GM21423 (cell line): ENCODE measurements around the gene PPP1R27.

ENCODE experiments used
- ATAC-seq: cut with Tn5 transposase; IDR thresholded peaks from one replicate; pipeline ENCODE4 v1.9.1; 2021; ENCODE audit warnings: mild to moderate bottlenecking, moderate library complexity; ENCODE audit not compliant: unreplicated experiment

The PPP1R27 gene

DNA sequence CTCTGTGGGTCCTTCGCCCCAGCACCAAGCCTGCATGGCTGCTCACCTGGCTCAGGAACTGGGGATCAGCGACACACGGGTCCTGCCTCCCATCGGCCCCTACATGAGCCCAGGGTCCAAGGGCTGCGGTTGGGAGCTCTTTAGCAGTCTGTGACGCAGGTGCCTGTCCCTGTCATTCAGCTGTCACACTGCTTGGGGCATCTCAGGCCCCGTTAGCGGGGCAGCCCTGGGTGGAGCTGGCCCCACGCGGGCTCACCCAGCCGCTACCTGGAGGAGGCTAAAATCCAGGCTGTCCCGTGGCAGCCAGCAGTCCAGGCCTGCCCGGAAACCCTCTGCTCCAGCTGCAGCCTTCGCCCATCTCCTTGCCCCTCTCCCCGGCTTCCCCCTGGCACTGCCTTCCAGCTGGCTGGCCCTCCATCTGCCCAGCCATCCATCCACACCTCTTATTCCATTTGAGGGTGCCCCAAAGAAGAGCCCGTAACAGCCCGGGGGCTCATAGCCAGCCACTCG lies 27.6 kb downstream of the PPP1R27 start:
- no peak for ATAC-seq

DNA sequence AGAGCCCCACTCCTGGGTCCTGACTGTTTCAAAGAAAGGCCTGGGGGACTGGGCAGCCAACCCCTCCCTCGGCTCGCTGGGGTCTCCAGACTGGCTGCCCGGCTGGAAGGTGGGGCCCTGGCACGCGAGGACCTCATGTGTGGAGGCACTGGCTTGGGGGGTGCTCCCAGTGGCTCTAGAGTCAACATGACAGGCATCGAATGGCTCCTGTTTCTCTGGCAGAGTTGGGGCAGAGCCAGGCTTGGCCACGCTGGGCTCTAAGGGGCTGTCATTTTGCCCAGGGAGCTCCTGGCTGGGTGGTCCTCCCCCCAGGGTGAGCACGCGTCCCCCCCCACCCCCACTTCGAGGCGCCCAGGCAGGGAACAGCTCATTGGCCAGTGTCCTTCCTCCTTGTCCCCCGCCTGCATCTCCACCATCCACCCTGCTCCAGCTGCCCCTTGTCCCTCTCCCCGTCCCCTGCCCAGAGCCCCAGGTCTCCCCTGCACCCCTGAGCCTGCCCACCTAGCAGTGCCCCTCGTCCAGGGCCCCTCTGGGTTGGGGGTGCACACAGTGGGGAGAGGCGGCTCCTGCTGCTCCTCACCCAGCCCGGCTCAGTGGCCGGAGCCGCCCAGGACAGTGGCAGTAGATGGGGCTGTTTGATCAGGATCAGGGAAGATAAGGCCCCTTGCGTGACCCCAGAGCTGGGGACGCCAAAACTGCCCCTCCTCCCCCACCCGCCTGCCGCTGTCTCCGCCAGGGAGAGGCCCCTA lies 28.2 kb downstream of the PPP1R27 start:
- no peak for ATAC-seq

DNA sequence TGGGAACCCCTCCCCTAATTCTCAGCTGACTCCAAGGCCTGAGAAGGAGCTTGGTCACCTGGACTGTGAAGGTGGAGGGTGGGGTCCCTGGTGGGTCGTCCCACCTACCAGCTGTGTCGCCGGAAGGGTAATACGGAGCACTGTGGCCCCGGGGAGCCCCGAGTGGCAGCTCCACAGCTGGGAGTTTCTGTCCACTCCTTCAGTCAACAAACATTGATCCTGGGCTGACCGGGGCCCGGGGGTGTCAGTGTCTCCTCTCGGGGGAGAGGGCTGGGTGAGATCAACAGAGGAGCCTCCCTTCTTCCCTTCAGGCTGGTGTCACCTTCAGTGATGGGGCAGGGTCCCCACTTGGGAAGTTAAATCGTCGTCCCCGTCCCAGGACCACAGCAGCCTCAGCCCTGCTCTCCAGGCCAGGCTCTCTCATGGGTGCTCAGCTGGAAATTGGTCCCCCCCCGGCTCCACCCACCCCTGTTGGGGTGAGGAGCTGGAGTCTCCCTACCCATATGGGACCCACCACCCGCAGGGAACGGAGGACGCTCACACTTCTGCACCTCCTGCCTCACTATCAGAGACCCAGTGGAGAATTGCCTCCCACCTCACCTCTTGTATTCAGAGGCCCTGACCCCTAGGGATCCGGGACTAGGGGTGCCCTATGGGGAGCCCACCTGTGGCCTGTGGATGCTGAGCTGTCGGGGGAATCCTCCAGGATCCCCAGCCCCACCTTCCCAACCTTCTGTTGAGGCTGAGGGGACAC lies 29.0 kb downstream of the PPP1R27 start:
- ATAC-seq = no peak

DNA sequence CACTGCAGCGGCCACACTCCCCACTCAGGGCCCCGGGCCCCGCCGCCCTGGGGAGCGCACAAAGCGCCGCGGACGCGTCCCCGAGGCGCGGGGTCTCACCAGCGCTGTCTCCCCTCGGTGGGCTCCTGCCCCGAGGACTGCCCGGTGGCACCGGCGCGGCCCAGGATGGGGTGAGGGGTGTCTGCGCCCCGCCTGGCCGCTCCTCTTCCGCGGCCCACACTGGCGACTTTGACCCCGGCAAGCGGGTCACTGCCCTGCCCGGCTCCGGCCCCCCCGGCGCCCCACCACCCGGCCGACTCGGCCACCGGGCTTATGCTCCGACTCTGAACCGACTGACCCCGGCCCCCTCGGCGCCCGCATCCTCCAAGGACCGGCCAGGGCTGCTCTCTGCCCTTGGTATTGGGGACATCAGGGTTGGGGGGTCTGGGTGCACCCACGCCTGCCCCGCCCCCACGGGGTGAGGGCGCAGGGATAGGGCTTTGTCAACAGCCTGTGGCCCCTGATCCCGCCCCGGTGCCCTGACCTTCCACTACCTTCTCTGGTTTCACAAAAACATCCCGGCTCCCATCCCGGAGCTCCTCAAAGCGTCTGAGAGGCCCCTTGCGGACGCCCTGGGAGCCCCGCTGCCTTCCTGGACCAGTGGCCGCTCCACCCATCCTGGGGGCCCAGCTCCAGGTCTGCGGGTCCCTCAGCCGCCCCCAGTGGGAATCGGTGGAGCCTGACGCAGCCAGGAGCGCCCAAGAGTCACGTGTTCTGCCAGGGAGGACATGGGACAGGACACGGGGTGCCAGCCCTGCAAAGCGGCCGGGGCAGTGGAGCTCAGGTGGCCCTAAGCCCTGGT lies 30.1 kb downstream of the PPP1R27 start:
- ATAC-seq = no peak

DNA sequence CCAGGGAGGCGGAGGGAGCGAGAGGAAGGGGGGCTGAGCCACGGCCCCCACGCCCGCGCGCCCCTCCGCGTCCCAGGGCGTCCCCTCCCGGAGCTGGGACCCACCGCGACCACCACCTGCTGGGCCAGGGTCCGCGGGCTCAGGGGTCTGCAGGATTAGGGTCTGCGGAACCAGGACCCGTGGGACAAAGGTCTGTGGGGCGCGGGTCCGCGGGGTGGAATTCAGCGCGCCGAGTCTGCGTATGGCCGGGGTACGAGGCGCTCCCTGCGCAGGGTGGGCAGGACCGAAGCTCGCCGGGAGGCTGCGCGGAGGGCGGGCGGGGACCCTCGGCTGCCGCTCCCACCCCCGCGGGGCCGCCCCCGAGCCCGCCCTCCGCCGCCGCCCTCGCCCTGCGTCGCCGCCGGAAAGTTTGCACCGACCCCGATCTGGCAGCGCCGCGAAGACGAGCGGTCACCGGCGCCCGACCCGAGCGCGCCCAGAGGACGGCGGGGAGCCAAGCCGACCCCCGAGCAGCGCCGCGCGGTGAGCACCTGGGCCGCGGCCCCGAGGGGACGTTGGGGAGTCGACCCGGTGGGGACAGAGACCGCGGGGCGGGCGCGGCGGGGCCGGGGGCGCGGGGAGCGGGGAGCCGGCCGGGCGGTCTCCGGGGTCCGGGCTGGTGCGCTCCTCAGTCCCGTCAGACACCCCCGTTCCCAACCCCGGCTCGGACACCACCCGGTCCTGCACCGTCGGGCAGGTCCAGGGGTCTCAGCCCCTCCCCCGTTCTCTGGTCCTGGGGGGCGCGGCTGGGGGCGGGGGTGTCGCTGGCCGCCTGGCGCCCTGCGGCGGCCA lies 30.9 kb downstream of the PPP1R27 start, which contains the start of gene GCGR:
TSS of gene GCGR (plus strand) at position 423 of the 831 bp plus-strand sequence. CDS start 4,869 bp downstream, outside the sequence.
- no peak for ATAC-seq

DNA sequence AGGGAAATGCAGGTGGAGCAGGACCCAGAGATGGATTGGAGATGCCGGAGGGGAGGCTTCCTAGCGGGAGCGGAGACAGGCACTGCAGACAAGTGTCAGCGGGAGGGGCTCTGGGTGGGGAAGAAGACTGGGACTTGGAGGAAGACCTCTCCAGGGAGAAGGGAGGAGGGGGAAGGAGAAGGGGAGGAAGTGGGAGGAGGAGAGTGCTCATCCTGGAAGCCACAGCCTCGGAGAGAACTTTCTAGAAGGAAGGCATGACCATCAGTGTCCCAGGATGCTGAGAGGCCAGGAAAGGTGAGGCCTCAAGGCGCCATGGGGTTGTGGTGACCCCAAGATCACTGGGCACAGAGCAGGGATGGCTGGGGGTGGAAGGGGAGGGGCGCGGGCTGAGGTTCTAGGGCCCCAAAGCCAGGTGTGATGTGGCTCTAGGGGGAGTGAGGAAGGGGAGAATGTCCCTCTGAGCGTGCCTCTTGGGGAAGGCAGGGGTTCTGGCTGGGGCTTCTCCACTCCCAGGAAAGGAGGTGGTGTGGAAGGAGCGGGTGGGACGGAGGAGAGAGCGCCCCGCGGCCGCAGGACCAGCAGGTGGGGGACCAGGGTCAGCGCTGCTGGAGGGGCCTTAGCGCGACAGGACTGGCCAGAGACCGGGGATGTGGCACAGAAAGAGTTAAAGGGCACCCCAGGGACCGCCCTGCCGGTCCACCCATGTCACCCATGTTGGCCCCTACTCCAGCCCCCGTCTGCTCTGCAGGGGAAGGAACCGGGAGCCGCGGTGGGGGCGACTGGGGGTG lies 31.8 kb downstream of the PPP1R27 start:
- ATAC-seq = no peak

DNA sequence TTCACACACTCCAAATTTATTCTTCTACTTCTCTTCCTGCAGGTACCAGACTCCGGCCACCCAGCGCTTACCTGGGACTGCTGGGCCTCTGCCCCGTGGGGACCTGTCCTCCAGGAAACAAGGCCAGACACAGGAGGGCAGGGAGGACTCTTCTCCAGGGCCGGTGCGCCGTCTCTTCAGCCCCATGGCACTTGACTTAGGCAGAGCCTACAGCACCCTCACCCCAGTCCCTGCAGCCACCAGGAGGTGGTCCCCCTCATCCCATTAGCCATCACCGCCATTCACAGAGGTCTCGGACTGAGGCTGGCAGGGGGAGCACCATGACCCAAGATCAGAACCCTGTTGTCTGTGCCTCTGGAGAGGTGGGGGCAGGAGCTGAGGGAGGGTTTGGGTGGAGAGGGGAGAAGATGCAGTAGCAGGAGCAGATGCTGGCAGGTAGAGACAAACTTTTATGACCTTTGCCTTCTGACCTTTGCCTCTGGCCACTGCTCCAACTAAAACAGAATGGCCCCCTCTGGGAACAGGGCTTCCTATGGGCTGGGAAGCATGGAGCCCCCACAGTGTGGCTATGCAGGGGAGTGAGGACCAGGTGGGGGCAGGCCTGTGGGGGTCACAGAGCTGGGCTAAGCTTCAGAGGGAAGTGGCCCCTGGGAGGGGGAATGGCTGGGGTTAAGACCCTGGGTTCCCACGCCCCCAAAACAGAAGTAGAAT lies 32.6 kb downstream of the PPP1R27 start:
- ATAC-seq = no peak

DNA sequence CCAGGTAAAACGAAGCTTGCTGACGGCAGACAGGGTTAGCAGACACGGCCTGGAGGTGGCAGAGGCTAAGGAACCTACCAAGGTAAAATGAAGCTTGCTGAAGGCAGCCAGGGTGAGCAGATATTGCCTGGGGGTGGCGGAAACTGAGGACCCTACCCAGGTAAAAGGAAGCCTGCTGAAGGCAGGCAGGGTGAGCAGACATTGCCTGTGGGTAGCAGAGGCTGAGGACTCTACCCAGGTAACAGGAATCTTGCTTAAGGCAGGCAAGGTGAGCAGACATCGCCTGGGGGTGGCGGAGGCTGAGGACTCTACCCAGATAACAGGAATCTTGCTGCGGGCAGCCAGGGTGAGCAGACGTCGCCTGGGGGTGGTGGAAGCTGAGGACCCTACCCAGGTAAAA lies 33.5 kb downstream of the PPP1R27 start:
- ATAC-seq = no peak

DNA sequence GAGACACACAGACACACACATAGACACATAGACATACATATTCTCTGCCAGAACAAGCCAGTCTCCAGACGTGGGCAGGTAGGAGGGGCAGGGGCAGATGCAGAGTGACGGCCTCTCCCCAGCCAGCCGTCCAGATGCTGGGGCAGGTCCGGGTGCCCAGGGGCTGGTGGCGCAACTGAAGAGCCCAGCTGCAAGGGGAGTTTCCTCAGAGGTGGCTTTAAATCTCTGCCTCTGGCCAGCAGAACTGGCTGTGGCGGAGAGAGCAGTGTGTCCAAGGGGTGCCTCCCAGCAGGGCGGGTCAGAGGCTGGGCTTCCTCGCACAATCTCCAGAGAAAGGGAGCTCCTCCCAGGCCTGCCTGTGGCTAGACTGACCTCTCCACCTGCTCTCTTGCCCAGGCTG lies 40.3 kb downstream of the PPP1R27 start:
- ATAC-seq = no peak

DNA sequence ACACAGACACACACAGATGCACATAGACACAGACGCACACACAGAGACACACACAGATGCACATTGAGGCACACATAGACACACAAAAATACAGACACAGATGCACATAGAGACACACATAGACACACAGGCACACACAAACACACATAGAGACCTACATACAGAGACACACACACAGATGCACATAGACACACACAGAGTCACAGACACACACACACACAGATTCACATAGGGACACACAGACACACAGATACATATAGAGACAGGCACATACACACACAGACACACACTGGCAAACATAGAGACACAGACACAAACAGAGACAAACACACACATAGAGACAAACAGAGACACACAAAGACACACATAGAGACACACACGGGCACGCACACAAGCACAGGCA lies 40.8 kb downstream of the PPP1R27 start:
- ATAC-seq = no peak

DNA sequence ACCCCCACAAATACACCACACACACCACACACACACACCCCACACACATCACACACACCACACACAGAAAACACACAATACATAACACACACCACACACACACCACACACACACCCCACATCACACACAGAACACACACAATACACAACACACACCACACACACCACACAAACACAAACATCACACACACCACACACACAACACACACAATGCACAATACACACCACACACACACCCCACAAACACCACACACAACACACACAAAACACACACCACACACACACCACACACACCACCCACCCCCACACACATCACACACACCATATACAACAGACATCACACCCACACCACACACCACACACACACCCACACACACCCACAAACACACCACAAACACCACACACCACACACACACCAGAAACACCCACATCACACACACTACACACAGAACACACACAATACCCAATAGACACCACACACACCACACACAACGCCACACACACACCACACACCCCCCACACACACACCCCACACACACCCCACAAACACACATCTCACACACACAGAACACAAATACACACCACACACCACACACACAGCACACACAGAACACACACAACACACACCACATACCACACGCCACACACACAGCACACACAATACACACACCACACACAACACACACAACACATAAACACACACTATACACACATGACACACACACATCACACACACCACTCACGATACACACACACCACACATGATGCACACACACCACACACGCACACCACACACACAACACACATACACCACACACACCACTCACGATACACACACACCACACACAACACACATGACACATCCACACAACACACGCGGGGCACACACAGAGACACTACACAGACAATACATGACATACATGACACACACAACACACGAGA lies 41.9 kb downstream of the PPP1R27 start:
- no peak for ATAC-seq
